HG02610 (cell line): ENCODE data around the gene ARF5.

Experiments
- ATAC-seq: cut with Tn5 transposase; IDR thresholded peaks from one replicate; pipeline ENCODE4 v1.9.1; 2021; ENCODE audit warnings: mild to moderate bottlenecking, moderate library complexity; ENCODE audit not compliant: unreplicated experiment

Gene ARF5

GRCh38 chr7:127632276-127632910, 44.2 kb downstream of the ARF5 start:
- no peak for ATAC-seq

GRCh38 chr7:127635659-127636285, 47.6 kb downstream of the ARF5 start:
- no peak for ATAC-seq

- ATAC-seq: no peak
Measured at GRCh38 chr7:127638197-127638596, 50.0 kb downstream of the ARF5 start.
